MCF 10A (cell line): ENCODE results near the gene HS1BP3. TPM values are rescaled to one million over a fixed set of nuclear protein-coding genes. Genes with fewer than 3 reads are reported as not detected.

Source experiments
- BruUV-seq: library from RNA; stranded (reverse); fragments of 400-500 nt; replicated peaks from 2 replicates; lab custom pipeline; 2021; lab: Mats Ljungman, UMichigan
- CTCF ChIA-PET: fragments of 300-600 bp; sonication (Branson Sonifier 250); formaldehyde crosslinking; extraction: SDS; loops from one replicate; lab custom pipeline; 2021; ENCODE audit warnings: antibody characterized with exemption, inconsistent platforms; lab: Yijun Ruan, JAX
- POLR2A ChIA-PET: fragments of 300-600, 350-650 bp; sonication (Branson Sonifier 250); formaldehyde crosslinking; extraction: SDS; loops from one replicate; lab custom pipeline; 2020; ENCODE audit warnings: antibody characterized with exemption, inconsistent platforms; lab: Yijun Ruan, JAX
- DNase-seq: peaks from one replicate; pipeline ENCODE4 v3.0.0-alpha.2; 2018; ENCODE audit not compliant: unreplicated experiment
- H3K27ac Mint-ChIP-seq: one replicate; pipeline ENCODE4 v1.8.0; 2022; ENCODE audit warnings: mild to moderate bottlenecking, low read depth, mixed read lengths; ENCODE audit not compliant: unreplicated experiment
- H3K27me3 Mint-ChIP-seq: one replicate; pipeline ENCODE4 v1.8.0; 2022; ENCODE audit warnings: mixed read lengths; ENCODE audit not compliant: insufficient read depth, unreplicated experiment
- H3K36me3 Mint-ChIP-seq: one replicate; pipeline ENCODE4 v1.8.0; 2022; ENCODE audit warnings: mild to moderate bottlenecking, moderate library complexity, mixed read lengths; ENCODE audit not compliant: insufficient read depth, unreplicated experiment
- H3K4me1 Mint-ChIP-seq: one replicate; pipeline ENCODE4 v1.8.0; 2022; ENCODE audit warnings: mixed read lengths; ENCODE audit not compliant: insufficient read depth, unreplicated experiment
- H3K4me3 Mint-ChIP-seq: one replicate; pipeline ENCODE4 v1.8.0; 2022; ENCODE audit warnings: mild to moderate bottlenecking, moderate library complexity, mixed read lengths; ENCODE audit not compliant: unreplicated experiment
- H3K9me3 Mint-ChIP-seq: one replicate; pipeline ENCODE4 v1.8.0; 2022; ENCODE audit warnings: mixed read lengths; ENCODE audit not compliant: unreplicated experiment
- CTCF ChIP-seq: fragments of 200-600 bp; IDR thresholded peaks from one replicate; pipeline ENCODE4 v1.8.0; 2022; ENCODE audit warnings: antibody characterized with exemption, mild to moderate bottlenecking; ENCODE audit not compliant: unreplicated experiment
- intact Hi-C: fragments of 100-400 bp; cut with micrococcal nuclease; formaldehyde crosslinking; loops from 2 replicates; pipeline ENCODE4 v1.14.1; 2022
- total RNA-seq: library from RNA; stranded (reverse); gene quantifications from 2 replicates; pipeline ENCODE4 v1.2.3, GENCODE V29; 2022

Gene HS1BP3
- total RNA-seq, 1 experiment from 2014 or later, result 10.0 TPM

- intact Hi-C loops, result no loop called here
- POLR2A ChIA-PET, result interaction anchor here (0.6 to 1.1 kb wide), 2 partner anchors 38 to 57 kb away, joined by 3 read pairs; no protein-coding TSS in a partner anchor
- H3K4me3 Mint-ChIP-seq, result no peak overlapping the region
- H3K36me3 Mint-ChIP-seq, result no peaks in the 10 kb centered on the region
- no peak for DNase-seq
- CTCF ChIA-PET, result interaction anchor here (0.7 to 1.2 kb wide), 3 partner anchors 20 to 168 kb away, joined by 3 read pairs; no protein-coding TSS in a partner anchor
- H3K9me3 Mint-ChIP-seq, result peaks cover 6% of the 10 kb centered on the region
- H3K27me3 Mint-ChIP-seq, result no peaks in the 10 kb centered on the region
- no TSS peak for BruUV-seq
- peaks cover 22% of the 10 kb centered on the region for H3K4me1 Mint-ChIP-seq
- no peak for TF ChIP-seq CTCF
- no peak overlapping the region for H3K27ac Mint-ChIP-seq
Measured at GRCh38 chr2:20609995-20610357, 40.9 kb downstream of the HS1BP3 start.

- no TSS peak for BruUV-seq
- no peak for TF ChIP-seq CTCF
- intact Hi-C loops, result no loop called here
- Mint-ChIP-seq H3K9me3 (peaks cover 6% of the 10 kb centered on the region), H3K27ac (no peak overlapping the region), H3K27me3 (no peaks in the 10 kb centered on the region), H3K36me3 (no peaks in the 10 kb centered on the region), H3K4me3 (no peak overlapping the region), H3K4me1 (peaks cover 27% of the 10 kb centered on the region)
- ChIA-PET POLR2A (interaction anchor here (0.6 to 1.1 kb wide), 2 partner anchors 38 to 57 kb away, joined by 3 read pairs; no protein-coding TSS in a partner anchor), CTCF (interaction anchor here (0.6 to 1.4 kb wide), 5 partner anchors 20 to 245 kb away, joined by 3 to 6 read pairs (median 4); no protein-coding TSS in a partner anchor)
- peak; percentile 78 for DNase-seq
Measured at GRCh38 chr2:20609349-20609994, 41.4 kb downstream of the HS1BP3 start.

GRCh38 chr2:20608666-20609348 is 42.1 kb downstream of the HS1BP3 start:
- BruUV-seq, result no TSS peak
- peaks cover 21% of the 10 kb centered on the region for H3K4me1 Mint-ChIP-seq
- no peak overlapping the region for H3K27ac Mint-ChIP-seq
- H3K9me3 Mint-ChIP-seq, result peaks cover 6% of the 10 kb centered on the region
- intact Hi-C loops, result no loop called here
- H3K27me3 Mint-ChIP-seq, result no peaks in the 10 kb centered on the region
- TF ChIP-seq CTCF, result no peak
- CTCF ChIA-PET, result interaction anchor here (0.6 to 1.4 kb wide), 7 partner anchors 9 to 245 kb away, joined by 3 to 6 read pairs (median 3); no protein-coding TSS in a partner anchor
- DNase-seq, result no peak
- POLR2A ChIA-PET, result no interaction called here
- no peak overlapping the region for H3K4me3 Mint-ChIP-seq
- no peaks in the 10 kb centered on the region for H3K36me3 Mint-ChIP-seq

- no peak for DNase-seq
- peaks cover 18% of the 10 kb centered on the region for H3K4me1 Mint-ChIP-seq
- intact Hi-C loops, result no loop called here
- no TSS peak for BruUV-seq
- no peak for TF ChIP-seq CTCF
- no peaks in the 10 kb centered on the region for H3K36me3 Mint-ChIP-seq
- peaks cover 6% of the 10 kb centered on the region for H3K9me3 Mint-ChIP-seq
- no peak overlapping the region for H3K27ac Mint-ChIP-seq
- H3K27me3 Mint-ChIP-seq, result no peaks in the 10 kb centered on the region
- ChIA-PET CTCF (interaction anchor here (0.6 to 2.4 kb wide), 6 partner anchors 8 to 211 kb away, joined by 3 to 10 read pairs (median 3); no protein-coding TSS in a partner anchor), POLR2A (interaction anchor here (0.6 kb wide), 1 partner anchor 11 kb away, joined by 4 read pairs; no protein-coding TSS in a partner anchor)
- H3K4me3 Mint-ChIP-seq, result no peak overlapping the region
Measured at GRCh38 chr2:20607446-20607845, 43.5 kb downstream of the HS1BP3 start.
